GM21723 (cell line): ENCODE measurements around the gene ZC3H7A.

Experiments used
- ATAC-seq: cut with Tn5 transposase; IDR thresholded peaks from one replicate; pipeline ENCODE4 v1.9.1; 2021; ENCODE audit warnings: mild to moderate bottlenecking, moderate library complexity; ENCODE audit not compliant: unreplicated experiment

The ZC3H7A gene

DNA sequence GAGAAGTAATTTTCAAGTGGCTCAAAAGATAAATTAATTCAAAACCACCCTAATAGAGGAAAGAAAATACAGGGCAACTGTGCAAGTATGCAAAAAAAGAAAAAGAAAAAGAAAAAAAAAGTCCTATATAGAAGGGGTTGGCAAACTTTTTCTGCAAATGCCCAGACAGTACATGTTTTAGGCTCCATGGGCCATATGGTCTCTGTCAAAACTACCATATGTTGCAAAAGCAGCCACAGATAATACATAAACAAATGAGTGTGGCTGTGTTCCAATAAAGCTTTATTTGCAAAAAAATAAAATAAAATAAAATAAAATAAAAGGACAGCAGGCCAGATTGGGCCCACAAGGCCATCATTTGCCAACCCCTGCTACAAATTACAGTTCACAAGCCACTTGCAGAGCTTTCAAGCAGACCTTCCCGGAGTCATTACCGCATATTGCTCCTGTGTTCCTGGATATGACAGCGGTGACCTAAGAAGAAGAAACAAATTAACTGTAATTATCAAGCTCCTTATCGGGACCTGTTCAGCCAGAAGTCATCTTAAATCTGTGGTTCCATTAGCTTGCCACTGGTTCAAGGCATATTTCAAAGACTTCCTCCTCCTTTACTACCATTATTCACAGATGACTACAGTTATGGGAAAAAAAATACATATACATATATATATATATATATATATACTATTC, 15.9 kb downstream of the ZC3H7A start:
- no peak for ATAC-seq

- no peak for ATAC-seq
Measured at GRCh38 chr16:11779074-11779473, 18.0 kb downstream of the ZC3H7A start.

GRCh38 chr16:11774065-11774626, 22.9 kb downstream of the ZC3H7A start:
- no peak for ATAC-seq

GRCh38 chr16:11768849-11769248, 28.2 kb downstream of the ZC3H7A start:
- no peak for ATAC-seq

GRCh38 chr16:11762431-11762830, 34.6 kb downstream of the ZC3H7A start:
- ATAC-seq: no peak

GRCh38 chr16:11759997-11760396, 37.1 kb downstream of the ZC3H7A start:
- ATAC-seq: no peak

DNA sequence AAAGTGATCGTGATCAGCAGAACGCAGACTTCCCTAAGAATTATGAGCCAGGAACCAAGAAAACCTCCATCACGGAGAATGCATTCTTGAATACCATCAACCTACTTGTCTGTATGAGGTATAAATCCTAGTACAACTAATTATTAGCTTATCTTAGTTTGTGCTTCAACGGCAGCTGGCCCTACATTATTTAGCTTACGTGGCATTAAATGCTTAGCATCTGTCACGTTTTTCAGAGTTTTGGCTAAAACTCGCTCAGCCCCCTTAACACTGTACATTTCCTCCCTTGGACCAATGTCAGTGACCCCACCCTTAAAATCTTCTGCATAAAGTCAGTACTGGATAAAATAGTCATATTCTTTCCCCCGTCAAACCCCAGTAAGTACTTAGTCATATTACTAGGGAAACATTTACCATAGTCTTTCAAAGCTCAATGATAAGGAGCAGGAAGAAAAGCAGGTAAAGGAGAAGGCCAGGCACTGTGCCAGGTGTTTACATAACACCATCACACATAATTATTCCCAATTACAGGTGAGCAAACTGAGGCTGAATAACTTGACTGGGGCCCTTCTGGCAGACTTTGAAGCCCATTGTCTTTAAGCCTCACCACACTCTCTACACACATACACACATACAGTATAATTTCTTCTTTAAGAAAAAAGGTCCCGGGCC, 37.8 kb downstream of the ZC3H7A start:
- ATAC-seq: no peak

- no peak for ATAC-seq
Measured at GRCh38 chr16:11757671-11758545, 39.1 kb downstream of the ZC3H7A start.

- no peak for ATAC-seq
Measured at GRCh38 chr16:11756248-11756647, 40.8 kb downstream of the ZC3H7A start.

DNA sequence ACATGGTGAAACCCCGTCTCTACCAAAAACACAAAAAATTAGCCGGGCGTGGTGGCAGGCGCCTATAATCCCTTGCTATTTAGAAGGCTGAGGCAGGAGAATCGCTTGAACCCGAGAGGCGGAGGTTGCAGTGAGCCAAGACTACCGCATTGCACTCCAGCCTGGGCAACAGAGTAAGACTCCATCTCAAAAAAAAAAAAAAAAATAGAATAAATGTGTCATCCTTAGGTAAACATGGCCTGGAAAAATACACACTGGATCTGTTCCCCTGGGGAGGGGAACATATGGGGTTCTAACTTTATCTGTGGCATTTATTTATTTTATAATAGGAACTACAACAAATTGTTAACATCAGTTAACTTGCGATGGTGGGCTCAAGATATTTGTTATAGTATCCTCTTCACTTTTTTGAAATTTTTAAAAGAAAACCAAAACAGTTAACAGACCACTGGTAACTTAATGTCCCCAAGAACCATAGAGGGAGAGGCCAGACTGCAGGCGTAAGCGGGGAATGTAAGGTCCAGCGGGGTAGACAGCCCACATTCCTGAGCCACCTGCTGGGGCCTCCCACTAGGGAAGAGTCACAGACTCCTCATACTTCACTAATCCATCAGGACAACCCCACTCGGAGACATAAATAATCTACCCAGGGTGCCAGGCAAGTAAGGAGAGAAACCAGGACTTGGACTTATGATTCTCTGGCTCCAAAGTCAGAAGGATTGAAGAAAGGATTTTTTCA, 41.9 kb downstream of the ZC3H7A start:
- ATAC-seq: no peak

DNA sequence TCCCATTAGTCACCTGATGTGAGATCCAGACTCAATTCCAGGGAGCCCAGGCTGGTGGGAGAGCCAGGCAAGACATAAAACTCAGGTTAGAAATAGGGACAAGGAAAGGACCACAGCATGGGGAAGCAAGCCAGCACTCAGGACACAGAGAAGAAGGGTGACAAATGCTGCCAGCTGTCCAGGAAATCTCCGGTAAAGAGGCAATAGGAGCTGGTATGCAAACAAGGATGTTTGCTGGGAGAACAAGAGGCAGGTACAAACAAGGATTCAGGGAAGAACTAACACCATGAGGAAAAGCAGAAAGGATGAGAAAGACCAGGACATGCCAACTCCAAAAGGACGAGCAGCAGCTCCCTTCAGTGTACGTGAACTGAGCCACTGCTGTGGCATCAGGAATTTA, 44.2 kb downstream of the ZC3H7A start:
- no peak for ATAC-seq

DNA sequence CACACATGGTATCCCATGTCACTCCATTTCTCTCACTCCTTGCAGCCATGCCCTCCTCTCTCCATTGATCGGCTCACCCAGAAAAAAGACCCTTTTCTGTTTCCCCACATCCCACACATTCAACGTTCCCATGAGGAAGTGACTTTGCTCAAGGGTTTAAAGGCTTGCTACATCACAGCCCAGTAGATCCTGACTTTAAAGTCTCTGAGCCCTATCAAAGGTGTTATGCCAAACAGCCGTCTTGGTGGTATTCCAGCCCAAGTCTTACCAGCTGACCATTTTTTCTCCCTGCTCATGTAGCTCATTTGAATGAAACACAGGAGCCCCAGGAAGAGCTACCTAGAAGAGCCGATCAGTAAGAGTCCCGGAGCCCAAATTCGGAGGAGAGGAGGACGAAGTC, 47.0 kb downstream of the ZC3H7A start:
- no peak for ATAC-seq

GRCh38 chr16:11748404-11749254, 48.4 kb downstream of the ZC3H7A start:
- no peak for ATAC-seq

DNA sequence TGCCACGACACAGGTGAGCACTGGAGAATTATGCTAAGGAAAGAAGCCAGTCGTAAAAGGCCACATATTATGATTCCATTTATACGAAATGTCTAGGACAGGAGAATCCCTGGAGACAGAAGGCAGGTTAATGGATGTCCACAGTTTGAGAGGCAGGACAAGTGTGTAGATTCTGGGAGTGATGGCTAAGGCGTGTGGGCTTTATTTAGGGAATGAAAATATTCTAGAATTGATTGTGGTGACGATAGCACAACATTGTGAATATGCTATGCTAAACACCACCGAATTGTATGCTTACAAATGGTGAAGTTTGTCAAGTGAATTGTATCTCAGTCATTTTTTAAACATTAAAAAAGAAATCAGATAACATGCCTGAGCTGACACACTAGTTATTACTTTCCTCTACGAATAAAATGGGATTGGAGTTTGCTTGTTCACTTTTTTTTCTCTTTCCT, 49.1 kb downstream of the ZC3H7A start:
- ATAC-seq: no peak

- ATAC-seq: no peak
Measured at GRCh38 chr16:11744075-11744470, 53.0 kb downstream of the ZC3H7A start.

DNA sequence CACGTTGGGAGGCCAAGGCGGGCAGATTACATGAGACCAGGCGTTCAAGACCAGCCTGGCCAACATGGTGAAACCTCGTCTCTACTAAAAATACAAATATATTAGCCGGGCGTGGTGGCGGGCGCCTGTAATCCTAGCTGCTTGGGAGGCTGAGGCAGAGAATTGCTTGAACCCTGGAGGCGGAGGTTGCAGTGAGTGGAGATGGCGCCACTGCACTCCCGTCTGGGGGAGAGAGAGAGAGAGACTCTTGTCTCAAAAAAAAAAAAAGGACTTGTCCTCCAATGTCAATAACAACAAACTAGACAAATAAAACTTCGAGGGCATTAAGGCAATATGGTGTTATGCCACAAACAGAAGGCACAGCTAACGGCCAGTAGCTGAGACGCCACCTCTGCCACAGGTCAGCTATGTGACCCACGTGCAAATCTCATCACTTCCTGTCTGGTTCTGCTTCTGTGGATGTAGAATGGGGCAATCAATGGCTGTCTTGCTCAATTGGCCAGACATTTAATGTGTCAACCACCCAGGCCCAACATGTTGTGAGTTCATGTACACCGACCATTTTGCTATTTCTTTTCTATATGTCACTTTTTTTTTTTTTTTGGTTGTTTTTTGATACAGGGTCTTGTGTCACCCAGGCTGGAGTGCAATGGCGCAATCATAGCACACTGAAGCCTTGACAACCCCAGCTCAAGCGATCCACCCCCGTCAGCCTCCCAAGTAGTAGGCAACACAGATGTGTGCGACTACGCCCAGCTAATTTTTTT, 53.6 kb downstream of the ZC3H7A start:
- no peak for ATAC-seq

GRCh38 chr16:11742536-11743307, 54.3 kb downstream of the ZC3H7A start, which contains the start of gene TXNDC11:
TSS of gene TXNDC11 (minus strand) at chr16:11742857. CDS start at chr16:11742730, 127 bp downstream.
- ATAC-seq: peak; percentile 86

DNA sequence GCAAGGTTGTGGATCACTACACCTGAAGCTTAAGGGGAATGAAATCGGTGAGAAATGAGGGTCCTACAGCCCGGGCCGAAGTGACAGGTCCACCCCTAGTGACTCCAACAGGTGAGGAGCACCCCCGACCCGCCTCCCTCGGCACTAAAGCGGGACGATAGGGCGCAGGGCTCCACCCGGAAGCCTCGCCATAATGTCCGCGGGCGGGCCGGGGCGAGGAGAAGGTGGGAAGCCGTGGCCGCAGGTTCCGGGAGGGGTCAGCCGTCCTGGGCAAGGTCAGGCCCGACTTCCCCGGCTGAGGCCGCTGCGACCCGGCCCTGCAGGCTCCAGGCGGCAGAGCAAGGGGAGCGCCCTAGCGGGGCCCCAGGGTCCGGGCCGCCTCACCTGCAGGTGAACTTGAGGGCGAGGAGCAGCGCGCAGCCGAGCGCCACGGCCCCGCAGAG, 54.9 kb downstream of the ZC3H7A start:
- ATAC-seq: peak; percentile 24
